Esophagus squamous epithelium (tissue), 4 donors: ENCODE measurements around the gene MGAT1.

ENCODE experiments used
- POLR2A ChIP-seq, 4 donors: fragments of 450-650 bp; IDR thresholded peaks; one replicate each; pipeline ENCODE4 v1.6.1; 2017; ENCODE audit warnings: antibody characterized with exemption in 4 of 4, mild to moderate bottlenecking in 4 of 4, moderate library complexity in 3 of 4
- TF ChIP-seq, protein P1 (sequence below), 6 experiments: fragments of 450-650 bp in 4 of 6; fragments of 200-600 bp in 2 of 6; sonication (generic) in 2 of 6; IDR thresholded peaks; one replicate each; pipeline ENCODE4 v1.5.1; 2016 to 2019; ENCODE audit warnings: antibody characterized with exemption in 6 of 6, mild to moderate bottlenecking in 4 of 6, moderate library complexity in 4 of 6

DNA sequence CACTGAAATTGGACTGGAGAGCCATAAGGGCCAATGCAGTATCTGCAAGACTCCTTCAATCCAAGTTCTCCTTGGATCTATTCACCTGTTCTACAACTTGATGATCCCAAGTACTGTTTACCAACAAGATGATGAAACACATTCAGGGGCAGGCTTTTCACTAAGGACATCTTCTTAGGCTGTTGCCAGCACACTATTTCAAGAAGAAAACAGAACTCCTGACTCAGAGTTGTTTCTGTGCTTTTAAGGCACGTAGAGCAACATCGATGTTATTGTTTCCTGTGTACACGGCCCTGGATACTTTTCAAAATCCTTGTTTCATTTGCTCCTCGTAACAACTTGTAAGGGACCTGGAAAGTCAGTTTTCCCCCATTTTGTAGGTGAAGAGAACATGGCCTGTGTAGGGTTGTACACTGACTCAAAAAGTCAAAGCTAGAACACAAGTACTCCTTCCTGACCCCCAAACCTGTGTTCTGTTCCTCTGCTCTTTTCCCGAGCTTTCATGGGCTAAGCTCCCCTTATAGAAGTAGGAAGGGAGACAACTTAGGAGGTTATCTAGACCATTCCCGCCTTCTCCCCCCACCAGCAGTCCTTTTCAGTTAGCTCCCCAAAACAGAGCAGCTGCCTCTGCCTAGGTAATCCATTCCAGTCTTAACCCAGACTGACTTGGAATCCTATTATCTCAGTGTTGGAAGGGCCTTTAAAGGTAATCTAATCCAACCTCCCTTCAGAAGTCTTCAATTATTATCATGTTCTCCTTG is 5.2 kb upstream of the MGAT1 start:
- TF ChIP-seq, protein P1, sequence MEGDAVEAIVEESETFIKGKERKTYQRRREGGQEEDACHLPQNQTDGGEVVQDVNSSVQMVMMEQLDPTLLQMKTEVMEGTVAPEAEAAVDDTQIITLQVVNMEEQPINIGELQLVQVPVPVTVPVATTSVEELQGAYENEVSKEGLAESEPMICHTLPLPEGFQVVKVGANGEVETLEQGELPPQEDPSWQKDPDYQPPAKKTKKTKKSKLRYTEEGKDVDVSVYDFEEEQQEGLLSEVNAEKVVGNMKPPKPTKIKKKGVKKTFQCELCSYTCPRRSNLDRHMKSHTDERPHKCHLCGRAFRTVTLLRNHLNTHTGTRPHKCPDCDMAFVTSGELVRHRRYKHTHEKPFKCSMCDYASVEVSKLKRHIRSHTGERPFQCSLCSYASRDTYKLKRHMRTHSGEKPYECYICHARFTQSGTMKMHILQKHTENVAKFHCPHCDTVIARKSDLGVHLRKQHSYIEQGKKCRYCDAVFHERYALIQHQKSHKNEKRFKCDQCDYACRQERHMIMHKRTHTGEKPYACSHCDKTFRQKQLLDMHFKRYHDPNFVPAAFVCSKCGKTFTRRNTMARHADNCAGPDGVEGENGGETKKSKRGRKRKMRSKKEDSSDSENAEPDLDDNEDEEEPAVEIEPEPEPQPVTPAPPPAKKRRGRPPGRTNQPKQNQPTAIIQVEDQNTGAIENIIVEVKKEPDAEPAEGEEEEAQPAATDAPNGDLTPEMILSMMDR (IDR thresholded peaks at IDR 0.05) = no peak
- no peak for TF ChIP-seq POLR2A (IDR thresholded peaks at IDR 0.05)
